ENCODE measurements around the gene FBXO42.
"Not testable (repeated sequence)": the region's sequence is repeated elsewhere in the genome, so short reads cannot be mapped to it uniquely, and the experiment has no call there.

Gene FBXO42

DNA sequence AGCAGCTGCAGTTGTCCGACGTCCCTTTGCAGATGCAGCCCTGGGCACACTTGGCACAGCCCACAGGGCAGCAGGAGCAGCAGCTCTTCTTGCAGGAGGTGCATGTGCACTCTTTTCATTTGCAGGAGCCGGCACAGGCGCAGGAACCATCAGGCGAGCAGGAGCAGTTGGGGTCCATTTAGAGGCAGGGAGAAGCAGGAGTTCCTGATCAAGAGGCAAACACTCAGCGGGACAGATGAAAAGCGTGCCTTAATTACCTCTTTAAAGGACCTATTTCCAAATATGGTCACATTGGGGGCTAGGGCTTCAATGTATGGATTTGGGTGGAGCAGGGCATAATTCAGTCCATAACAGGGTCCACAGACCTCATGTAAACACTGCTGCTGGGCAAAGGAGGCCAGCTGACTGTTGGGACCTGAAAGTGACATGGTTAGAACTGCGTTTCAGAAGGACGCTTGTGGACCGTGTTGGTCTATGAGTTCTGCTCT is 111.0 kb downstream of the FBXO42 start:
- peak; percentile 60 for DNase-seq

DNA sequence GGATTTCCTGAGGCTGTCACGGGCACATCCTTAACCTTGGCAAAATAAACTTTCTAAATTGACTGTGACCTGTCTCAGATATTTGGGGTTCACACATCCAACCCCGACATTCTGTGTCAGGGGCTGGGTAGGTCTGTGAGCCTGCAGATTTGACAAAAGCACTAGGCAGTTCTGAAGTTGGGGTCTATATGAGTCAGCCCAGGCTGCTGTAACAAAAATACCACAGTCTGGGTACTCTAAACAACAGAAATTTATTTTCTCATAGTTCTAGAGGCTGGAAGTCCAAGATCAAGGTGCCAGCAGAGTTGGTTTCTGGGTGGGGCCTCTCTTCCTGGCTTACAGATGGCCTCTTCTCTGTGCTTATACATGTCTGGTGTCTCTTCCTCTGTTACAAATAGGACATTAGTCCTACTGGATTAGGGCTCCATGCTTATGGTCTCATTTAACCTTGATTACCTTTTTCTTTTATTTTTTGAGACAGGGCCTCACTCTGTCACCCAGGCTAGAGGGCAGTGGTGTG is 112.2 kb downstream of the FBXO42 start:
- DNase-seq, result no peak

DNA sequence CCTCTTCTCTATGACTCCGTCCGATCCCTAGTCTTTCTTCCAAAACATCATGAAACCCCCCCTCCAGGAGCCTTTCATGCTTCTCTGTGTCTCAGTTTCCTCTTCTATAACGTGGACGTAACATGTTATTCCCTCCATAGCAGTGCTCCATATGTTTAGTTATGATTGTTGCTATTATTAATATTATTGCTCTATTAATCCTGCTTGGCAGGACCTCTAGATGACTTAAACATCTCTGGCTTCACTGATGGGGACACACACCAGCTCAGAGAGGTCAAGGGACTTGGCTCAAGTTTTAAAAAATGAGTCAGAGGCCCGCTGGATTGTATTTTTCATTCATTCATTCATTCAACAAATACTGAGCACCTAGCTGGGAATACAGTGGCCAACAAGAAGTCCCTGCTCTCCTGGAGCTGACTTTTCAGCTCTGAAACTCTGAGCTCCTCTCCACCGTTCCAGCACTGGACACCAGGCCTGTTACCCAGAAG is 114.9 kb downstream of the FBXO42 start:
- no peak for DNase-seq

DNA sequence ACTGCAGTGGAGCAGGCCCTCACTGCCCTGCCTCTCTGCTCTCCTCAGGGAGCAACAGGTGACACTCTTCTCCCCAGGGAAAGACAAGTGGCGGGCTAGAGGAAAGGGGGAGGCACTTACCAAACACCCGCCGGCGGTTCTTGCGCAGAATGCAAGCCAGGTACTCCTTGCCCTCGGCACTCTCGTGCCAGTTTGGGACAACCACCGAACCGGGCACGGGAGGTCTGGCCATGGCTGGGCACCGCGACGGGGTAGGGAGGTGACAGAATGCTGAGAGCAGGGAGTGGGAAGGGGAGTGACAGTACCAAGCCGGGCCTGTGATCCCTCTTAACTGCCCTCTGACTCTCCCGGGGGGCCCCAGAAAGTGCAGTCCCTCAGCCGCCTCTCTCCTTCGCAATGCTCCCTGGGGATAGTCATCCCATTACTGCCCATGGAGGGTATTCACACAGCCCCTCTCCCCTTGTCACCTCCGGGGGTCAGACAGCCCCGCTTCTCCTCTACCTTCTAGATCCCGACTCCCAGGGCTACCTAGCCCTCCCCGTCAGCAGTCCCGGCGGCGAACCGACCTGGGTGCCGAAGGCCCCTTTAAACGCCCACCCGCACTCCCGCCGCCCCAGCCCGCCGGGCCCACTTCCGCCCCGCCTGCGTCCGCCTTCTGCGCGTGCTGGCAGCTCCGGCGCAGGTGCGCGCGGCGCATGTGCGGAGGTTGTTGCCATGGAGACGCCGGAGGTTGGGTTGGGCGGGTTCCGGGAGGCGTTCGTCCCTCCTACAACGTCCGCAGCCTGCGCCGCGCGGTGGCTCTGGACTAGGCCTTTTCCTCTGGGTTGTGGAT is 115.6 kb downstream of the FBXO42 start, which contains the start of gene CPLANE2:
CPLANE2 (minus strand) TSS at position 673 of the 832 bp plus-strand sequence; CDS start at position 232, 441 bp downstream.
- peak; percentile 95 for DNase-seq

DNA sequence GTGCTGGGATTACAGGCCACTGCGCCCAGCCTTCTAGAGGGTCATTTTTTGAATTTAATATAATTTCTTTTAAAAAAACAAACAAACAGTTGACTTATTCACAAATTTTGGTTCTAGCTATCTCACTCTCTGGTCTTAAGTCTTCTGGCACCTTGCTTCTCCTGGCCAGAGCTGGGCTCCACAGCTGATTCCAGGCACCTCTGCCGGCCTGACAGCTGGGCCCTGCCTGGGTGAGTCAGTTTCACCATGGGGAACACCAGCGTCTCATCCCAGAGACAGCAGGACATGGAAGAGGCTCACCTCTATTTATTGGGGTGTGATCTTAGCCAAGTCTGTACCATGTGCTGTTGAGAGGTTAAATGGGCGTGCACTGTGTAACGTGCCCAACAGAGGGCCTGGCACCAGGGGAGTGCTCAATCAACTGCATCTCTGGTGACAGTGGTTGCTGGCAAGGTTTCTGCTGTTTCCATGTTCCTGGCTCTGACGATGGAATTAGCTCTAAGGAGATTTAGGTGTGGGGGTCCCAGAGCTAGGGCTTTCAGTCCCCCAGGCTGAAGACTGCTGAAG is 116.3 kb downstream of the FBXO42 start:
- peak; percentile 77 for DNase-seq

DNA sequence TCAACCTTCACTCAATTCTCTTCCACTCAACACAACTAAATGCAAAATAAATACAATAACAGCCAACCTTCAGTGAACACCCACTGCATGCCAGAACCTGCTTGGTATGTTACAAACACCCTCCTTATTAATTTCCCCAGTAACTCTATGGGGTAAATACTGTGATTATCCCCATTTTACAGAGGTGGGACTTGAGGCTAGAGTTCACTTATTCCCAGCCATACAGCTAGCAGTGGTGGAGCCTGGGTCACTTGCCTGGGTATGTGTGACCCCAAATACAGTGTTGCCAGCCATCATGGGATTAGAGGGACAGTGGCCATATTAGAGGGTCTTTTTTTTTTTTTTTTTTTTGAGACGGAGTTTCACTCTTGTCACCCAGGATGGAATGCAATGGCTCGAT is 116.9 kb downstream of the FBXO42 start:
- DNase-seq, result no peak

DNA sequence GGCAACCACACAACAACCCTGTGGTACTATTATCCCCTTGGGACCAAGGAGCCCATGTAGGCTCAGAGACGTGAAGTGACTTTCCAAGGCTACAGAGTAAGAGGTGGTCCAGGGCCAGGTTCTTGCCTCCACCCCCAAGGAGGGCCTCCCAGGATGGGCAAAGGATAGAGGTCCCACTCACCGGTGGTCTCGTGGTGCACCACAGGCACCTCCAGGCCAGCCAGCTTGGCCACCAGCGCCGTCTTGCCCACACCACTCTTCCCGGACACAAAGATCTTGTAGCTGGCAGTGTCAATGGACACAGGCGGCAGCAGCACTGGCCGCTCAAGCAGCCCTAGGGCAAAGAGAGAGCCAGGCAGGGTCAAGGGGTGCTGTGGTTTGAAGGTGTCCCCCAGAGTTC is 118.8 kb downstream of the FBXO42 start:
- no peak for DNase-seq

DNA sequence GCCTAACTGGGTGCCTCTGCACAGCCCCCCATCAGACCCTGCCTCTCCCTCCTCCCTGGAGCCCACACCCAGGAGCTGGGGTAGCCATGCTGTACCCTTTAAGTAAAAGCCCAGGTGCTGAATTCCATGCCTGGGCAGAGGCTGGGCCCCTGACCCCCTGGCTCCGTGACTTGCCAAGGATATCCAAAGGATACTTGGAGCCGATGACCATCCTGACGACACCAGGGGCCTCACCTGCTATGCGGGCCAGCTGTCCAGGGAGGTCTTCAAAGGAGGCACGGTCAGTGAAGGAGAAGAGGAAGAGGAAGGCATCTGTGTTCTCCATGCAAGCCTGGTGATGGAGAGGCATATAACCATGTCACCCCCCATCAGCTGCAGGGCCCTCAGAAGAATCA is 120.0 kb downstream of the FBXO42 start:
- no peak for DNase-seq

DNA sequence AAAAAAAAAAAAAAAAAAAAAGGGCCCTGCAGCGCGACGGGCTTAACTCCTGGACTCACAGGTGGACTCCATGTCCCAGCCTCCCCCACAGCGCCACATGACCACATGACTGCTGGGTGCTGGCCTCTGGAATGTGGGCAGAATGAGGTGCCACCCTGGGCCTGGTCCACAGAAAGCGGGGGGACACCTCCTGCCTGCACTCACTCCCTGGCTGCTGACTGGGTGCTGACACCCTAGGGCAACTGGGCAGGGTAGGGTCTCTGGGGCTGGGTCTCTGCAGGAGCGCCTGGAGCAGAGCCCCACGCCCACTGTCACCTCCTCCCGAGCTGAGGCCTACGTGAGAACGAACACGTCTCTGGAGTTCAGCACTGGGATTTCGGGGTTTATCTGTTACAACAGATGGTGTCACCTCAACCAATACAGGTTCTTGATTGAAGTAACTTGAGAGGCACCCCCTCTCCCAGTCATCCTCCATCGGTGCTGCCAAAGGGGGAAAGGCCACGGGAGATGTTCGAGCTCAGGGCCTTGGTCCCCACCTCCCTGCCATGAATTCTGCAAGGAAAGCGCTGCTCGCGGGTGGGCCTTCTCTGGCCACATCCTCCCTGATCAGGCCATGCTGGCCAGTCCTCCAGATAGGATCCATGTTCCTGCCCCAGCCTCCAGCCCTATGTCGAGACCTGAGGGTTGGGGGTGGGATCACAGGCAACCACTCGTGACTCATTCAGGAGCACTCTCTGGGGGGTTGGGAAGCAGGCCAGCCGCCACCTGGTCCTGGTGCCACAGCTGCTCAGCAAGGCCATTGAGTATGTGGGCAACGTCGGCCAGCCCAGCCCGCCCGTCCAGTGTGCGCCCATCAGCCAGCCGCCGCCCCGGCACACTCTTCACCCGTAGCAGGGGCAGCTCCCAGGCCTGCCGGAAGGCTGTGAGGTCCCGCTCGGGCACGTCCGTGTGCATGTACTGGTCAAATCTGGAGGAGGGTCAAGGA is 120.7 kb downstream of the FBXO42 start:
- no peak for DNase-seq

DNA sequence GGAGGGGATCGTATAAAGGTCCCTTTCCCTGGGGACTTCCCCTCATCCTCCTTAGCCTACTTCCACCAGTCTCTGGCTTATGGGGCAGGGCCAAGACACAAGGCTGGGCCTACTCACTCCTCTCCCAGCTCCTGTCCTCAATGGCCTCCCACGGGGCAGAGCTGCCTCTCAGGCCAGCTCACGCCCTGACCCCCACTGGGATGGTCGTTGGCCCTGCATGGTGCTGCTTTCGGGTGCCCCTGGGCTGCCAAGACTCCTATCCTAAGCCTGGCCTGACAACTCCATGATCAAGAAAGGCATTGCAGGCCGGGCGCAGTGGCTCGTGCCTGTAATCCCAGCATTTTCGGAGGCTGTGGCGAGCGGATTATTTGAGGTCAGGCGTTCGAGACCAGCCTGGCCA is 121.5 kb downstream of the FBXO42 start:
- DNase-seq, result no peak

DNA sequence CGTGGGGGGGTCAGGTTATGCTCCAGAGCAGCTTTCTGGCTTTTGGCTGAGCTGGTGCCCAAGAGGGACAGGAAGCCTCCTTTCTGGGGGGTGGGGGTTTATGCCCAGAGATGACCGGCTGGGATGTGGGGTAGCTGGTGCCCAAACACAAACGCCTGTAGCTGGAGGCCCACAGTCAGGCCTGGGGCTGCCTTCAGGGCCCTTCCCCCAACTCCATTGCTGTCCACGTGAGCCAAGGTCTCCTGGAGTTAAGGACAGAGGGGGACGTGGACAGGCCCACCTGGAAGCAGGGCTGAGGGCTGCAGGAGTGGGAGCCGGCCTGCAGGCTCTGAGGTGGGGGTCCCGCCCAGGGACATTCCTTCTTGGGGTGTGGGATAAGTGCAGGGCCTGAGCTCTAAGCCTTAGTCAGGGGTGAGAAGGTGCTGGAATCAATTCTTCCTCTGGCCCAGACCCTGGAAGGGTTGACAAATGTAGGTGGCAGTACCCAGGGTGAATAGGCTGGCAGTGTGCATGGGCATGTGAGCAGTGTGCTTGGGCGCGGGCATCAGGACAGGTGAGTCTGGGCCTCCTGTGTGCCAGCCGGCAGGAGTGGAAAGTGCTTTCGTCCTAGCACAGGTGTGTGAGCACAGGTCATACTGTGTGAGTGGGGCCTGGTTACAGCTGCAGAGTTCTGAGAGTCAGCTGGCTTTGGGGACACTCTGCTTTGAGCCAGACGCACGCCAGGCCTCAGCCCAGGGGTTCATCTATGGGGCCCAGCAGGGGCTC is 122.1 kb downstream of the FBXO42 start:
- no peak for DNase-seq

DNA sequence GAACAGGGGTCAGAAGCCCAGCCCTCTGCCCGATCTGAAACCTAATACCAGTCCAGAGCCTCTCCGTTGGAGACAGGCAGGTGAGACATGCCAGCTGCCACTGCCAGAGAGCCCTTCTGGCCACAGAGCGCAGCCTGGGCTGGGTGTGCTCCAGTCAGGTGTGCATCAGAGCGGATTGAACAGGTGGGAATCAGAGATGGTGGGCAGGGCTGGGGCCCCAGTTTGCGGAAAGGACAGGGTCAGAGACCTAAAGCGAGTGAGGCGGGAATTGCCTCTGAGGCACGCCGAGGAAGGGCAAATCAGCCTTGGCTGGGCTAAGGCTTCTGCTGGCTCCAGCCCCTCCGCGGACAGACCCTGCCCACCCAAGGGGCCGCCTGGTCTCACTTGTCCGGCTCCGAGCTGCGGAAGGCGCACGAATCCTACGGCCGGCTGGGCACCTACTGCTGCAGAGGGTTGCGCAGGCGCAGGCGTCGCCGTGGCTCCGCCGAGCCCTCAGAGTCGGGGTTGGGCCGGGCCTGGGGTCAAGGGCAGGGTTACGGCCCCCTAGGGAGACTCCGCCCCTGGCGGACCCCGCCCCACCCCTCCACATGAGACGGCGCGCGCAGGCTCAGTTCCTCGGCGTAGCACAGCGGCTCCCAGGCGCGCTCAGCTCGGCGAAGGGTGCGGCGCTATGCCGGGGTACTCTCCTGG is 125.6 kb downstream of the FBXO42 start:
- DNase-seq, result peak; percentile 28

DNA sequence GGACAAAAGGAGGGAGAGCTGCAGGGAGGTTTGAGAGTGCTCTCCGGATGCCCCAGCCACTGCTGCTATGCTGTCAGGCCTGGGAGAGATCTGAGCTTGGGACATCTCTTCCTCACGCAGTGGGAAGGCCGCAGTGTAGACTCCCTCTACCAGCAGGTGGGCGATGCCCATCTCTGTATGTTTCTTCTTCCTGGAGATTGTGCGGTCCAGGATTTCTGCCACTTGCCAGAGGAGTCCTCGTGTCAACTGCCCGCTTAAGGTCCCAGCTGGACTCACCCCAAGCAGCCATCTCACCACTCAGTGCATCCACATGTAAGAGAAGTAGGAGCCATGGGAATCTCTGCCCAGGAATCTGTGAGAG is 126.2 kb downstream of the FBXO42 start:
- no peak for DNase-seq

DNA sequence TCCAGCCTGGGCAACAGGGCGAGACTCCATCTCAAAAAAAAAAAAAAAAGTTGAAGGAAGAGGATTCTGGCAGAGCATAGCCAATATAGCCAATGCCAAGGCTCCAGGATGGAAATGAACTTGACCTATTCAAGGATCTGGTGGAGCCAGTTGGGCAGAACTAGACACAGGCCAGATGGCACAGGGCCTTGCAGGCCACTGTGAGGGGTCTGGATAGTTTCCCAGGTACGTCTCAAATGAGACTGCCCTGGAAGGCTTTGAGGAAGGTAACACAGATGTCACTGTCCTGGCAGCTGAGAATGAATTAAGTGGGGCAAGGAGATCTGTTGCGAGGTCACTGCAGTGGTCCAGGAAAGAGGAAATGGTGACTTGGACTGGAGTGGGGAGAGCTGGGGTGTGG is 127.8 kb downstream of the FBXO42 start:
- no peak for DNase-seq

DNA sequence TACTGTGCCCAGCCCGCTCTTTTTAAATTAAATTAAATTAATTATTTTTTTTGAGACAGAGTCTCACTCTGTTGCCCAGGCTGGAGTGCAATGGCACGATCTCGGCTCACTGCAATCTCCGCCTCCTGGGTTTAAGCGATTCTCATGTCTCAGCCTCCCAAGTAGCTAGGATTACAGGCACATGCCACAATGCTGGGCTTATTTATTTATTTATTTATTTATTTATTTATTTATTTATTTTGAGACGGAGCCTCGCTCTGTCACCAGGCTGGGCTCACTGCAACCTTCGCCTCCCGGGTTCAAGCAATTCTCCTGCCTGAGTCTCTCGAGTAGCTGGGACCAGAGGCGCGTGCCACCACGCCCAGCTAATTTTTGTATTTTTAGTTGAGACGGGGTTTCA is 129.6 kb downstream of the FBXO42 start:
- DNase-seq, result not testable (repeated sequence)

DNA sequence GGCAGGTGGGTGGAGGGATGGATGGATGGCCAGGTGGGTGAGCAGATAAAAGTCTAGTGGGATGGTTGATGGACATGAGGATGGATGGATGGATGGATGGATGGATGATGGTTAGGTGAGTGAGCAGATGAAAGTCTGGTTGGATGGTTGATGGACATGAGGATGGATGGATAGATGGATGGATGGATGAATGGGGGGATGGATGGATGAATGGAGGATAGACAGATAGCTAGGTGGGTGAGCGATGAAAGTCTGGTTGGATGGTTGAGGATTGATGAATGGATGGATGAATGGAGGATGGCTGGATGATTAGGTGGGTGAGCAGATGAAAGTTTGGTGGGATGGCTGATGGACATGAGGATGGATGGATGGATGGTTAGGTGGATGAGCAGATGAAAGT is 130.8 kb downstream of the FBXO42 start:
- DNase-seq, result no peak

DNA sequence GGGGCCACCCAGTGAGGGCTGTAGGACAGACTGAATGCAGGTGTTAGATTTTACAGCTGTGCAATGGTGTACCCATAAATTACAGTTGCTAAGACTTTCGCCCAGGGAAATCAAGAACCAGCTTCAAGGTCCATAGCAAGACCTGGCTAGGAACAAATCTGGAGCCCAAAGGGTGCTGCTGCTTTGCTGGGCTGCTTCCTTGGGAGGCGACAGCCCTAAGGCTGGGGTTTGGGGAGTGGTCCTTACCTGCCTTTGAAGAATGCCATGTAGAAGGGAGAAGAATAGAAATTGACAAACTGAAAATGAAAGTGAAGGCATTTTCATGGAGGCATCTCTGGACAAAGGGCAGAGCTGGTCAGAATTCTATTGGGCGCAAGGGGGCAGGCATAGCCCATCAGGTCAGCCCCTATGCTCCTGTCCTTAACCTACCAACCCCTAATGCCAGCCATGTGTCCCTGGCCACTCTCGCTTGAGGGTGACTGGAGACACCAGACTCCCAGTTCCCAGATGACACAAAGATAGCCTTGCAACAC is 132.2 kb downstream of the FBXO42 start:
- DNase-seq, result no peak

DNA sequence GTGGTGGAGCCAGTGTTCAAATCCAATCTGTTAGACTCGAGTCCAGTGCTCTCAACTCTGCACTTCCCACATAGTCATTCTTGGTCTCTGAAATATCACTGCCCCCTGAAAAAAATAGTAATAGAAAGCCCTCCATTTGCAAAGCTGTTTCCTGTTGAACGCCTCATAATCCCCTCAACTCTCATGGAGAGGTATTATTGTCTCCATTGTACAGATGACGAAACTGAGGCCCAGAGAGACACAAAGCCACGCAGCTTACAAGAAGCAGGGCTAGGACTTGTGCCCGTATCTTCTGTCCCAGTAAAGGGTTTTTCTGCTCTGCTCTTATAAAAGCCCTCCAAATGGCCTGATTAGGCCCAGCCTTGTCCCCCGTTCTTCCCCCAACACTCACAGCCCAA is 133.6 kb downstream of the FBXO42 start:
- DNase-seq, result no peak

DNA sequence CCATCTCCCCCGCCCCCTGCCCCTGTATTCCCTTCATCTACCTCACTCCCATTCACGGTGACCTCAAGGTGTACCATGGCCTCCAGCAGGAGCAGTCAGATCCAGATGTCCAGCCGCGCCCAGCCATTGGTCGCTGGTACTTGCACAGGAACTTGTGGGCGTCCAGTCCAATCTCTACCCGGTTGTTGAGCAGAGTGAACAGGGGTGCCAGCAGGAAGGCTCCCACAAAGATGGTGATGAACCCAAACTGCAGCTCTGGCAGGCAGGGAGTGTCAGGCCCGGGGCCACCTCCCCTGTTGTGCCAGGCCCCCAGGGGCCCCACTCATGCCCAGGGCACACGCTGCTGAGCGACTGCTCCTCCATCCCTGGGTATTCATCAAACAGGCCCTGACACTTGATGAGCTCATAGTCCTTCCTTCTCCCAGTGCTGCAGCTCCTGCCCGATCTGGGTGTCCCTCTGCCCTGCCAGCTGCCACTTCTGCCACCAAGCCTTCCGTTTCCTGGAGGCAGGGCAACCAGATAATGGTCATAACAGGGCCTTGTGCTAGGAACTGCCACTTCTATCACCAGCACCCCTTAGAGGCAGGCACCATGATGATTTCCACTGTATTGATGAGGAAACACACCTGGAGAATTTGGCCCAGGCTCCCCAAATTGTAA is 134.1 kb downstream of the FBXO42 start:
- DNase-seq, result no peak

DNA sequence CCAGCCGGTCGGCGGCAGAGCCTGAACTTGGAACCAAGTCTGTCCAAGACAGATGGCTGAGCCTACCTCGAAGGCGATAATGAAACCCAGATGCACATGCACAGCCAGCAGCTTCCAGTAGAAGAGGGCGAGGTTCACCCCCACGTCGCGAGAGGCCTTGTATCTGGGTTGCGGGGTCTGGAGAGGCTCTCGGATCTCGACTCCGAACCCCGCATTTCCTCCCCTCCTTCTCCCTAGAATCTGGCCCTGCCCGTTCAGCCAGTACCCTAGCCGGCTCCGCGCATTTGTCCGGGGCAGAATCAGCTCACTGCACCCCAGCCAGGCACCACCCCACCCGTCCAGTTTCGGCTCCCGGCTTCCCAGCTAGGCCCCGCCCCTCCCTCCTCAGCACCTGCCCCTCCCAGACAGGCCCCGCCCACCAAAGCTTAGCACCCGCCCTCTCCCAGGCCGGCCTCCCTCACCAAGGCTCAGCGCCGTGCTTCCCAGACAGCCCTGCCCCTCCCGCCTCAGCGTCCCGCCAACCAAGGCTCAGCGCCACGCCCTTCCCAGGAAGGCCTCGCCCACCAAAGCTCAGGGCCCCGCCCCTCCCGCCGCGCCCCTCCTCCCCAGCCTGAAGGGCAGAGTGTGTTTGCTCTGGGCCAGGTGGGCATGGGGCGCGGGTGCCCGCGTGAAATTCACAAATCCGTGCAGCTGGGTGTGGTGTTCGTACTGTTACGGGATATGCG is 135.1 kb downstream of the FBXO42 start:
- DNase-seq, result peak; percentile 91
